ENCODE results near the gene INTS2. TPM values are rescaled to one million over a fixed set of nuclear protein-coding genes. Genes with fewer than 3 reads are reported as not detected.
"Not testable (repeated sequence)": the region's sequence is repeated elsewhere in the genome, so short reads cannot be mapped to it uniquely, and the experiment has no call there.

The INTS2 gene
- total RNA-seq, 1 donor from 2014 or later = 11.3 TPM

DNA sequence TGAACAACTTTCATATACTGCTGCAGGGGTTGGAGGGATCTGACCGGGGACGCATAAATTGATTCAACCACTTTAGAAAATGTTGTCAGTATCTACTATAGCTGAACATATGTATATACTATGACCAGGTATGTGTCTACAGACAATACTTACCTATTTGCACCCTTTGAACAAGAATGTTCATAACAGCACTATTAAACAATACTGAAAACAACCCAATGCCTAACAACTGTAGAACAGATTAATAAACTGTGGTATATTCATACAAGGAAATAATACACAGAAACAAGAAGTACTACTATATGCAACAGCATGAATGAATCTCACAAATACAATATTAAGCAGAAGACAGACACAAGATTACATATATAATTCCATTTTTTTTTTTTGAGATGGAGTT is 74.9 kb downstream of the INTS2 start:
- DNase-seq (ENCODE audit: low spot score) = no peak

DNA sequence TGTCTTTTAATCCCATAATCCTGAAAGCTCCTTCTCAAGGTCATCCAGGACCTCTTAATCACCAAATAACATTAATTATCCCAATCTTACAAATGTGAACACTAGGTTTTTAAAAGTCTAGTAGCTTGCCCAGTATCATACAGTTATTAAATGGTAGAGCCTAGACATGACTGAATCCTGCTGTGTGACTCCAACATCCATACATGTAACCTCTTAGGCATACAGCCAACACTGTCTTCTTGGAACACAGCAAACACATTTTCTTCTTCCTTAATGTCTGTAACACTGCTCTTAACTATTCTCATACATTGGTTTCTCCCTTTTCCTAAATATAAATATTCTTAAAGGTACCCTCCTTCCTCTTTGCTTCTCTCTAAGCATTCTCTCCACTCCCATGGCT is 78.1 kb downstream of the INTS2 start:
- peak; percentile 10 for DNase-seq (ENCODE audit: low spot score)

DNA sequence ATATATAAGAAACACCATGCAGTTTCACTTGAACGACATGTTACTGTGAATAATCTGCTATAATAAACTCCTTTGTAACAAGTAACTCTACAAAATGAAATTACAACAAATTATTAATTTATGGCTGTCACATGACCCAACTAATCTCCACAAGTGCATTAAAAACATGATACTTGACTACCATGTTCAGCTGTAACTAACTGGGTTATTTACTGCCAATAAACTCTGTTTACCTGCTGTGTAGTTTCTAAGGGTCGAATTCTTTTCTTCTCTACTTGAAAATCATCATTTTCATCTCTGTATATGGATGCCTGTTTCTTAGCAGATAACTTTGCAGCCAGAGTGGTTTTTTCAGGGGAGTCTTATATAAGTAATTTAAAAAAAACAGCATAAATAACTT is 78.9 kb downstream of the INTS2 start:
- no peak for DNase-seq (ENCODE audit: low spot score)

- DNase-seq (ENCODE audit: low spot score) = no peak
These were observed 79.5 kb downstream of the INTS2 start for GRCh38 chr17:61848247-61848646.

- no peak for DNase-seq (ENCODE audit: low spot score)
These were observed 80.1 kb downstream of the INTS2 start for GRCh38 chr17:61847659-61848058.

DNA sequence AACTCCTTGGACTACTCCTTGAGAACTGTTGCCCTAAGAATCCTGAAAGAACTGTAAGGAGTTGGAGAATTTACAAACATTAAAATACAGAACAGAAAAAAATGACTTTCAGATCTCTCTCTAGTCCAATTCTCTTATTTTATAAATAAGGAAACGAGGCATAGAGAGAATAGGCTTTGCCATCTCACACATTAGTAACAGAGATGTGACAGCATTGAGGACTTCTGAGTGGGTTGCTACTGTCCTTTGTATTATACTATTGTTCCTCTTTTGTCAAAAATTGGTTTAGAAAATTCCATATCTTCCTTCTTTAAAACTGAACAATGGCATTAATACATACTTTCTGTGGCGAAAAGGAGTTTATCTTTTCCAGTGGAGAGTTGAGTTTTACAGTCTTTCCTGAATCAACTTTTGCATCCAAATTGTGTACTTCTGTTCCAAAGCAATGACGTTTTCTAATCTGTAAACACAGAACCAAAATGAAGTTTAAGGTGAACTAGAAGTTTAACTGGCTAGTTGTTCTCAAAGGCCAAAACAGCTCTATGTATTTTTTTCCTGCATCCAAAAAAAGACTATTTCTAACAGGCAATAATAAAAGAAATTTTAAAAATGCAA is 80.9 kb downstream of the INTS2 start:
- no peak for DNase-seq (ENCODE audit: low spot score)

DNA sequence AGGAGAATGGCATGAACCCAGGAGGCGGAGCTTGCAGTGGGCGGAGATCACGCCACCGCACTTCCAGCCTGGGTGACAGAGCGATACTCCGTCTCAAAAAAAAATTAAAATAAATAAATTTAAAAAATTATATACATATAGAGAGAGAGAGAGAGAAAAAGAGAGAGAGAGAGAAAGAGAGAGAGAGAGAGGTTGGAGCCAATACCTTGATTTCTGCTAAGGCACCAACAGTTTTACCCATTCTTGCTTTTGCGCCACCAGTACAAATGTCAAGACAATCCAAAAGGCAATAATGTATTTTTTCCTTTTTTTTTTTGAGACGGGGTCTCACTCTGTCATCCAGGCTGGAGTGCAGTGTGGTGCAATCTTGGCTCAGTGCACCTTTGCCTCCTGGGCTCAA is 81.7 kb downstream of the INTS2 start:
- no peak for DNase-seq (ENCODE audit: low spot score)

DNA sequence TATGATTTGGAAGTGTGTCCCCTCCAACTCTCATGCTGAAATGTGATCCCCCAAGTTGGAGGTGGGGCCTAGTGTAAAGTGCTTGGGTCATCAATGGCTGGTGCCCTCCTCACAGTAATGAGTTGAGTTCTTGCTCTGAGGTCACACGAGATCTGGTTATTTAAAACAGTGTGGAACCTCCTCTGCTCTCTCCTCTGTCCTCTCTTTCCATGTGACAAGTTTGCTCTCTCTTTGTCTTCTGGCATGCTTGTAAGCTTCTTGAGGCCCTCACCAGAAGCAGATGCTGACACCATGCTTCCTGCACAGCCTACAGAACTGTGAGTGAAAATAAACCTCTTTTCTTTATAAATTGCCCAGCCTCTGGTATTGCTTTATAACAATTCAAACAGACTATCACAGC is 84.3 kb downstream of the INTS2 start:
- no peak for DNase-seq (ENCODE audit: low spot score)

GRCh38 chr17:61842899-61843298 is 84.9 kb downstream of the INTS2 start:
- DNase-seq (ENCODE audit: low spot score) = no peak

DNA sequence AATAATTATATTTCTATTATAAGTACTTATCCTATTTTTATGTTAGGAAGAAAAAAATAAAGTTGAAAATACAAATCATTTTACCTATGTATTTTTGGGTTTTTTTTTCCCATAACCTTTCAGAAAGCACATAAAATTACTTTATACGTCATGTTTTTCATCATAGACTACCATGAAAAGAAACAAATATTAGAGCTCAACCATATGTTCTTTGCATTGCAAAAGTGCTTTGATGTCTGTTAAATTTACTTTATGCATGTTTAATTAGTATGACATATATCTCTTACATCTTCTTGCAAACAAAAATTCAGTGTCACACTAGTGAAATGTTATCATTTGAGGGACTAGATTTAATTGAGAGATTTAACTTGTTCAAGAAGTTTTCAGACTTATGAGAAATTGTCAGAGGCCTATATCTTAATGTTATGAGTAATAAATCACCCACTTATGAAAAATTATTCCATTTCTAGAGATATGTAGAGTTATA is 88.4 kb downstream of the INTS2 start:
- no peak for DNase-seq (ENCODE audit: low spot score)

- peak; percentile 75 for DNase-seq (ENCODE audit: low spot score)
These were observed 90.4 kb downstream of the INTS2 start for GRCh38 chr17:61837175-61838051.

GRCh38 chr17:61836266-61837174 is 91.3 kb downstream of the INTS2 start:
- no peak for DNase-seq (ENCODE audit: low spot score)

DNA sequence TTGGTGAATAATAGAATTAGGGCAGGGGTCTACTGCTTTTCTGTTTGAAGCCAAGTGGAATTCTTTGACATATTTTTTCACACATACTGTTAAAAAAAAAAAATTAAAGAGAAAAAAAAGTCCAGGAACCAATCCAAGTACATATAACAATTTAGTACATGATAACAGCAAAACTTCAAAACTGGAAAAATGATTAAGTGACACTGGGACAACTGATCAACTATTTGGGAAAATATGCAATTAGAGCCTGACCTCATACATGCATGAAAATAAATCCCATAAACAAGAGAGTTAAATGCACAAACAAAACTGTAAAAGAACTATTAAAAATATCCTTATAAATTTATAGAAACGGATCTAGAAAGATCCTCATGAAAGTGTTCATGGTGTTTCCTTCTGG is 92.2 kb downstream of the INTS2 start:
- no peak for DNase-seq (ENCODE audit: low spot score)

DNA sequence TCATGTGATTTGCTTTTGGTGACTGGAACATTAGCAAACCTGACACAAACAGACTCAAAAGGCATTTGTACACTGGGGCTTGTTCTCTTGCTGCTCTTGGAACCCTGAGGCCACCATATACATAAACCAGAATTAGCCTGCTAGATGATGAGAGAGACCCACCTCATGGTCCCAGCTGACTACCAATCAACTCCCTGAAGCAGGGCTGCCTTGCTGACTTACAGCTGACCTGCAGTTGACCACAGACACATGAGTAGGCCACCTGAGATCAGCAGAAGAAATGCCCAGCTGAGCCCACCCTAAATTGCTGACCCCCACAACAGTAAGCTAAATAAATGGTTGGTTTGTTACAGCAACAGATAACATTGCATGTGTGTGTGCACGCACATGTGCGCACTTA is 93.2 kb downstream of the INTS2 start:
- no peak for DNase-seq (ENCODE audit: low spot score)

DNA sequence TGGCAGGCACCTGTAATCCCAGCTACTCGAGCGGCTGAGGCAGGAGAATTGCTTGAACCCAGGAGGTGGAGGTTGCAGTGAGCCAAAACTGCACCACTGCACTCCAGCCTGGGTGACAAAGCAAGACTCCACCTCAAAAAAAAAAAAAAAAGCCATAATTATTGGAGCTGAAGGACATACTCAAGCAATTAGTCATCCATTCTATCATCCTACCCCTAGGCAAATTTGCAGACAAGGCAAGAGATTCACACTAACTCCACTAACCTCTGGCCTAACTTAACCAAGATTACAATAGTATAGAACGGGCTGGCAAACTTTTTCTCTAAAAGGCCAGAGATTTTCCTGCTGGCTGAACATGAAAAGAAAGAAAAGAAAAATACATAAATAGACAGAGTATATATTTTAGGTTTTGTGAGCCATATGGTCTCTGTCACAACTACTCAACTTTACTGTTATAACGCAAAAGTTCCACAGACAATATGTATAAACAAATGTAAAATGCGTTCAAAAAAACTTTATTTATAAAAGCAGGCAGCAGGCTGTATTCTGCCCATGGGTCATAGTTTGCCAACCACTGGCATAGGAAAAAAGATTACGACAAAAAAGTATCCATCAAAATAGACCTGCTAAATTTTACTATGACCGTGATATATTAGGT is 94.1 kb downstream of the INTS2 start:
- peak; percentile 16 for DNase-seq (ENCODE audit: low spot score)

GRCh38 chr17:61832463-61832862 is 95.3 kb downstream of the INTS2 start:
- DNase-seq (ENCODE audit: low spot score) = no peak

DNA sequence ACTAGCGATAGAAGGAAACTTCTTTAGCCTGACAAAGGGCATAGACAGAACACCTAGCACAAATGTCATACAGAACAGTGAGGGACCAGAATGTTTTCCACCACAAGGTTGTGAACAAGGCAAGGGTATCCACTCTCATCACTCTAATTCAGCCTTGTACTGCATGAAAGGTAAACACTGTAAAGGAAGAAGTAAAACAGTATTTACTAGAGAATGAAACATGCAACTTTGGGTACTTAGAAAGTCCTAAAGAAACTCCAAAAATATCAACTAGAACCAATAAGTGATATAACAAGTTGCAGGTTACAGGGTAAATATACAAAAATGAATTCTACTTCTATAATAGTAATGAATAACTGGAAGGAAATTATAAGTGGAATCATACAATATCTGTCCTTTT is 96.7 kb downstream of the INTS2 start:
- no peak for DNase-seq (ENCODE audit: low spot score)

DNA sequence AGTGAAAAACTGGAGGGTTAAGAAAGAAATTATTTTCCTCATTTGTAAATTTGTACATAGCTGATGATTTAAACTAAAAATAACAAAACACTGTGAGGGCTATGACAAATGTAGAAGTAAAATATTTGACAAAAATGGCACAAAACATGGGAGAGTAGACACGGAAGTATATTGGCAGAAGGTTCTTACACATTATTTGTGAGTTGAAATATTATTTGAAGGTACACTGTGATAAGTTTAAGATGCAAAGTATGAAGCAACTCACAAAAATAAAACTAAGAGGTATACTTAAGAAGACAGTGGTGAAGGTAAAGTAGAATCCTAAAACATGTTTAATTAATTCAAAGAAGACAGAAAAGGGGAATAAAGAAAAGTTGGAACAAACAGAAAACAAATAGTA is 99.1 kb downstream of the INTS2 start:
- no peak for DNase-seq (ENCODE audit: low spot score)

GRCh38 chr17:61827649-61828395 is 100.0 kb downstream of the INTS2 start:
- DNase-seq (ENCODE audit: low spot score) = no peak

DNA sequence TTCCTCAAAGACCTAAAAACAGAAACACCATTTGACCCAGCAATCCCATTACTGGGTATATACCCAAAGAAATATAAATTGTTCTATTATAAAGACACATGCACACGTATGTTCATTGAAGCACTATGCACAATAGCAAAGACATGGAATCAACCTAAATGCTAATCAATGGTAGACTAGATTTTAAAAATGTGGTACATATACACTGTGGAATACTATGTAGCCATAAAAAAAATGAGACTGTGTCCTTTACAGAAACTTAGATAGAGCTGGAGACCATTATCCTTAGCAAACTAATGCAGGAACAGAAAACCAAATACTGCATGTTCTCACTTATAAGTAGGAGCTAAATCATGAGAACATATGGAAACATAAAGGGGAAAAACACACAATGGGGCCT is 100.9 kb downstream of the INTS2 start:
- DNase-seq (ENCODE audit: low spot score) = not testable (repeated sequence)

DNA sequence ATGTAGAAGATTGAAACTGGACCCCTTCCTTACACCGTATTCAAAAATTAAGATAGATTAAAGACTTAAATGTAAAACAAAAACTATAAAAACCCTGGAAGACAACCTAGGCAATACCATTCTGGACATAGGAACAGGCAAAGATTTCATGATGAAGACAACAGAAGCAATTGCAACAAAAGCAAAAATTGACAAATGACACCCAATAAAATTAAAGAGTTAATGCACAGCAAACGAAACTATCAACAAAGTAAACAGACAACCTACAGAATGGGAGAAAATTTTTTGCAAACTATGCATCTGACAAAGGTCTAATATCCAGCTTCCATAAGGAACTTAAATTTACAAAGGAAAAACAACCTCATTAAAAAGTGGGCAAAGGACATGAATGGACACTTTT is 101.6 kb downstream of the INTS2 start:
- DNase-seq (ENCODE audit: low spot score) = not testable (repeated sequence)

All from umbilical cord (tissue), 2 donors.